Heart left ventricle (tissue), 16 donors: Measurements from ENCODE around the gene PTCRA. TPM values are rescaled to one million over a fixed set of nuclear protein-coding genes. Genes with fewer than 3 reads are reported as not detected.
A peak's percentile ranks its signal among the peaks of the same experiment; 100 is the strongest.

Source experiments
- ATAC-seq, 4 donors: fragments of 200-7000 bp; cut with Tn5 transposase; one replicate each; pipeline ENCODE4 v1.9.1; 2020 to 2022; ENCODE audit warnings: moderate library complexity in 4 of 4, mild to moderate bottlenecking in 3 of 4, moderate number of reproducible peaks in 1 of 4
- DNase-seq, 5 donors: peaks; one replicate each; pipeline ENCODE4 v3.0.0-alpha.2; 2020
- H3K27ac ChIP-seq, 12 donors: fragments of 200-600 bp; sonication (generic) in 4 of 12; one replicate each; pipeline versions ENCODE4 v1.5.0 to v1.8.0; 2016 to 2022; ENCODE audit warnings: mild to moderate bottlenecking in 2 of 12
- H3K27me3 ChIP-seq, 9 donors: fragments of 200-600 bp; sonication (generic) in 2 of 9; one replicate each; pipeline versions ENCODE4 v1.5.1 to v1.8.0; 2016 to 2022; ENCODE audit warnings: mild to moderate bottlenecking in 3 of 9
- H3K36me3 ChIP-seq, 9 donors: fragments of 200-600 bp; sonication (generic) in 2 of 9; one replicate each; pipeline versions ENCODE4 v1.5.0 to v1.8.0; 2018 to 2022; ENCODE audit warnings: mild to moderate bottlenecking in 2 of 9
- H3K4me1 ChIP-seq, 12 donors: fragments of 200-600 bp; sonication (generic) in 4 of 12; one replicate each; pipeline versions ENCODE4 v1.5.0 to v1.8.0; 2016 to 2022; ENCODE audit warnings: mild to moderate bottlenecking in 3 of 12
- H3K4me3 ChIP-seq, 12 donors: fragments of 200-600 bp; sonication (generic) in 4 of 12; one replicate each; pipeline versions ENCODE4 v1.5.0 to v1.8.0; 2017 to 2022; ENCODE audit warnings: mild to moderate bottlenecking in 9 of 12, moderate library complexity in 4 of 12
- H3K9me3 ChIP-seq, 12 donors: fragments of 200-600 bp; sonication (generic) in 4 of 12; one replicate each; pipeline versions ENCODE4 v1.5.0 to v1.8.0; 2016 to 2022; ENCODE audit warnings: mild to moderate bottlenecking in 1 of 12
- CTCF ChIP-seq, 12 donors: fragments of 200-600 bp; sonication (generic) in 4 of 12; IDR thresholded peaks; one replicate each; pipeline versions ENCODE4 v1.5.0 to v1.8.0; 2018 to 2022; ENCODE audit warnings: antibody characterized with exemption in 12 of 12, mild to moderate bottlenecking in 5 of 12
- POLR2A ChIP-seq, 2 donors: fragments of 450-650 bp; IDR thresholded peaks; one replicate each; pipeline ENCODE4 v1.6.1; 2017; ENCODE audit warnings: antibody characterized with exemption in 2 of 2, mild to moderate bottlenecking in 2 of 2, moderate library complexity in 2 of 2
- WGBS, 4 donors: extraction: QIAGEN DNeasy Blood & Tissue Kit in 2 of 4; methylation state at CpG; one replicate each; pipeline versions ENCODE4 v1.1.5 to v1.1.7; 2013 to 2018; 5-methylcytosine and 5-hydroxymethylcytosine counted together
- intact Hi-C, 10 donors: fragments of 100-400 bp; cut with DNase I; formaldehyde crosslinking; loops; one replicate each; pipeline versions ENCODE4 v1.11.1 to v1.14.2; 2022
- polyA plus RNA-seq, 2 donors: library from polyadenylated mRNA; stranded (reverse); fragments of 200-250 nt; gene quantifications; one replicate each; pipeline ENCODE4 v1.2.3, GENCODE V29; 2013
- total RNA-seq, 9 donors: library from RNA; depleted of rRNA in 2 of 9; stranded (reverse); fragments of >200 nt in 2 of 9; fragmentation: NEBNext Ultra II Directional in 3 of 9; extraction: Animal tissue kit (Norgen Biotek cat#: 25700) in 3 of 9; gene quantifications; one replicate each; pipeline versions ENCODE4 v1.1.0 to v1.2.4, GENCODE V29; 2016 to 2023
- donor health status: ischemic (EF 13 %, LVEDD 7.1; RV severe dilation, severe dysfunction).
- donor health status: healthy with polysubstance abuse.
- donor health status: DM: no; HTN: yes; CAD: no.
- donor health status: DM: no; HTN: no; CAD: no.
- donor health status: ischemic (EF 25% LVEDD 6.9; RV normal size, moderate dysfunction).
- donor health status: ischemic (EF 25% LVEDD 5.7; RV mildly dilated, moderate dysfunction).
- donor health status: healthy.
- donor health status: DM: yes; HTN: yes; CAD: no.
- donor health status: ischemic (EF 35%, LVEDD 5.7; RV mildly dilated, moderate dysfunction).
- donor health status: nonischemic (EF 11% LVEDD 7.7; RV severe dilation, severe dysfunction).
- donor health status: DM: yes; HTN: yes; CAD: no.
- donor health status: PGD.
- donor health status: ischemic (EF 29% LVEDD 5.4; RV normal size, mild dysfunction).
- donor health status: nonischemic (EF 23%, LVEDD 6.1; RV moderate dilation, normal function).

Gene PTCRA
- total and polyA plus RNA-seq, 11 donors, result 1.7 TPM; not detected in 10

GRCh38 chr6:42932412-42932811, 16.6 kb downstream of the PTCRA start:
- H3K4me1 ChIP-seq, result peaks cover 4 to 70% (median 21%) of the 10 kb centered on the region in 12 donors

GRCh38 chr6:42933205-42933604, 17.4 kb downstream of the PTCRA start:
- ATAC-seq (no peak), DNase-seq (no peak)
- WGBS, 4 donors, result 48 to 57% (median 54%) methylated on average over 3 of the region's 3 CpGs
- H3K27ac ChIP-seq, result peak overlapping the region in 1 of 12 donors; percentile 47
- peak overlapping the region in 1 of 12 donors; percentile 18 for H3K4me3 ChIP-seq
- no peaks in the 10 kb centered on the region for H3K27me3 ChIP-seq
- peaks cover 4 to 62% (median 21%) of the 10 kb centered on the region in 12 donors for H3K4me1 ChIP-seq
- peaks cover 0 to 66% (median 48%) of the 10 kb centered on the region in 9 donors for H3K36me3 ChIP-seq
- intact Hi-C loops, result loop anchor here in 1 of 10 donors (5.0 kb wide), 1 partner anchor 119 kb away; the partner anchor contains the start of gene CUL7
- H3K9me3 ChIP-seq, result no peaks in the 10 kb centered on the region
- TF ChIP-seq CTCF (IDR thresholded peaks at IDR 0.05) (no peak), POLR2A (IDR thresholded peaks at IDR 0.05) (no peak)

More at GRCh38 chr6:42932412-42932811, 16.6 kb downstream of the PTCRA start:
- ATAC-seq (no peak), DNase-seq (no peak)
- no peaks in the 10 kb centered on the region for H3K9me3 ChIP-seq
- H3K4me3 ChIP-seq, result no peak overlapping the region
- no peaks in the 10 kb centered on the region for H3K27me3 ChIP-seq
- TF ChIP-seq CTCF (IDR thresholded peaks at IDR 0.05) (no peak), POLR2A (IDR thresholded peaks at IDR 0.05) (no peak)
- 90 to 93% (median 90%) methylated on average over 3 of the region's 3 CpGs for whole genome bisulfite sequencing, 4 donors
- H3K27ac ChIP-seq, result peak overlapping the region in 1 of 12 donors; percentile 47
- peaks cover 0 to 58% (median 40%) of the 10 kb centered on the region in 9 donors for H3K36me3 ChIP-seq
- intact Hi-C loops, result loop anchor here in 1 of 10 donors (5.0 kb wide), 1 partner anchor 120 kb away; the partner anchor contains the start of gene CUL7

GRCh38 chr6:42935322-42935721, 19.5 kb downstream of the PTCRA start:
- H3K9me3 ChIP-seq, result no peaks in the 10 kb centered on the region
- WGBS, 4 donors, result 76 to 91% (median 83%) methylated on average over 7 of the region's 7 CpGs
- no peak overlapping the region for H3K4me3 ChIP-seq
- ATAC-seq (no peak), DNase-seq (no peak)
- TF ChIP-seq CTCF (IDR thresholded peaks at IDR 0.05), result no peak
- TF ChIP-seq POLR2A (IDR thresholded peaks at IDR 0.05), result no peak
- H3K36me3 ChIP-seq, result peaks cover 0 to 87% (median 60%) of the 10 kb centered on the region in 9 donors
- intact Hi-C loops, result no loop called here
- H3K4me1 ChIP-seq, result peaks cover under 1 to 51% (median 13%) of the 10 kb centered on the region in 12 donors
- no peak overlapping the region for H3K27ac ChIP-seq
- no peaks in the 10 kb centered on the region for H3K27me3 ChIP-seq

- H3K36me3 ChIP-seq, result peaks cover 0 to 97% (median 62%) of the 10 kb centered on the region in 9 donors
Measured at GRCh38 chr6:42936398-42936797, 20.5 kb downstream of the PTCRA start.

More at GRCh38 chr6:42936398-42936797, 20.5 kb downstream of the PTCRA start:
- 91 to 96% (median 95%) methylated on average over 11 of the region's 11 CpGs for WGBS, 4 donors
- no peak overlapping the region for H3K4me3 ChIP-seq
- H3K9me3 ChIP-seq, result no peaks in the 10 kb centered on the region
- intact Hi-C loops, result no loop called here
- ATAC-seq (no peak), DNase-seq (no peak)
- no peak for TF ChIP-seq CTCF (IDR thresholded peaks at IDR 0.05)
- no peak overlapping the region for H3K27ac ChIP-seq
- peaks cover 0 to 40% (median 5%) of the 10 kb centered on the region in 12 donors for H3K4me1 ChIP-seq
- H3K27me3 ChIP-seq, result no peaks in the 10 kb centered on the region
